Neural progenitor cell (in vitro differentiated cells): Measurements from ENCODE around the gene MPL. TPM values are rescaled to one million over a fixed set of nuclear protein-coding genes. Genes with fewer than 3 reads are reported as not detected.

Experiments
- DNase-seq: peaks from one replicate; pipeline ENCODE4 v3.0.0-alpha.2; 2016; ENCODE audit warnings: low spot score
- H2AFZ ChIP-seq: fragments of 200-600 bp; sonication (generic); replicated peaks from 2 replicates; pipeline ENCODE4 v1.6.1; 2016; ENCODE audit warnings: antibody characterized with exemption
- H3F3A ChIP-seq: fragments of 200-600 bp; sonication (generic); 2 replicates; pipeline ENCODE4 v1.6.1; 2016; ENCODE audit warnings: antibody characterized with exemption, low read depth
- H3K27ac ChIP-seq: fragments of 200-600 bp; sonication (generic); 2 replicates; pipeline ENCODE4 v1.5.1; 2016; ENCODE audit warnings: mild to moderate bottlenecking
- H3K27me3 ChIP-seq: fragments of 200-600 bp; sonication (generic); 2 replicates; pipeline ENCODE4 v1.6.1; 2016; ENCODE audit warnings: mild to moderate bottlenecking, moderate library complexity
- H3K36me3 ChIP-seq: fragments of 200-600 bp; sonication (generic); 2 replicates; pipeline ENCODE4 v1.5.1; 2016
- H3K4me1 ChIP-seq: fragments of 200-600 bp; sonication (generic); 2 replicates; pipeline ENCODE4 v1.6.1; 2016; ENCODE audit warnings: mixed run types
- H3K4me2 ChIP-seq: fragments of 200-600 bp; sonication (generic); 2 replicates; pipeline ENCODE4 v1.6.1; 2016
- H3K4me3 ChIP-seq: fragments of 200-600 bp; sonication (generic); 2 replicates; pipeline ENCODE4 v1.5.1; 2016
- H3K79me2 ChIP-seq: fragments of 200-600 bp; sonication (generic); 2 replicates; pipeline ENCODE4 v1.6.1; 2016; ENCODE audit warnings: low read depth
- H3K9ac ChIP-seq: fragments of 200-600 bp; sonication (generic); 2 replicates; pipeline ENCODE4 v1.6.1; 2016
- H3K9me3 ChIP-seq: fragments of 200-600 bp; sonication (generic); 2 replicates; pipeline ENCODE4 v1.5.1; 2016; ENCODE audit warnings: low read depth
- H4K20me1 ChIP-seq: fragments of 200-600 bp; sonication (generic); 2 replicates; pipeline ENCODE4 v1.6.1; 2016; ENCODE audit warnings: low read depth
- H3K27ac Mint-ChIP-seq: 3 replicates; pipeline ENCODE4 v1.8.0; 2021; ENCODE audit warnings: mixed read lengths
- H3K27me3 Mint-ChIP-seq: 2 replicates; pipeline ENCODE4 v1.8.0; 2022; ENCODE audit warnings: low read depth, mild to moderate bottlenecking, inconsistent platforms, moderate library complexity, mixed read lengths; ENCODE audit not compliant: insufficient read depth
- H3K36me3 Mint-ChIP-seq: 3 replicates; pipeline ENCODE4 v1.8.0; 2021; ENCODE audit warnings: mixed read lengths
- H3K4me1 Mint-ChIP-seq: 3 replicates; pipeline ENCODE4 v1.8.0; 2021; ENCODE audit warnings: mixed read lengths
- H3K4me3 Mint-ChIP-seq: 3 replicates; pipeline ENCODE4 v1.8.0; 2021; ENCODE audit warnings: mild to moderate bottlenecking, moderate library complexity, mixed read lengths
- H3K9me3 Mint-ChIP-seq: 3 replicates; pipeline ENCODE4 v1.8.0; 2020; ENCODE audit warnings: mixed read lengths
- CTCF ChIP-seq: fragments of 200-600 bp; sonication (generic); IDR thresholded peaks from 2 replicates; pipeline ENCODE4 v1.5.1; 2017; ENCODE audit warnings: antibody characterized with exemption, mild to moderate bottlenecking
- EZH2 ChIP-seq: fragments of 200-600 bp; sonication (generic); IDR thresholded peaks from 2 replicates; pipeline ENCODE4 v1.6.1; 2017; ENCODE audit warnings: antibody characterized with exemption, mild to moderate bottlenecking, moderate library complexity
- EZH2phosphoT487 ChIP-seq: fragments of 200-600 bp; sonication (generic); IDR thresholded peaks from 2 replicates; pipeline ENCODE4 v1.6.1; 2017; ENCODE audit warnings: antibody characterized with exemption
- total RNA-seq: library from RNA; depleted of rRNA; stranded (reverse); fragments of >200 nt; gene quantifications from 2 replicates; pipeline ENCODE4 v1.2.3, GENCODE V29; 2015; ENCODE audit warnings: low replicate concordance

MPL gene
- total RNA-seq, 1 donor from 2014 or later, result not detected

- H3K36me3 ChIP-seq, result no peaks in the 10 kb centered on the region
- DNase-seq, result no peak
- TF ChIP-seq EZH2, result no peak
- TF ChIP-seq CTCF, result no peak
- no peak for TF ChIP-seq EZH2phosphoT487
- H4K20me1 ChIP-seq, result no peaks in the 10 kb centered on the region
- H3K9ac ChIP-seq, result no peak overlapping the region
- H3K4me2 ChIP-seq, result no peak overlapping the region
- Mint-ChIP-seq H3K4me3 (no peak overlapping the region), H3K9me3 (no peaks in the 10 kb centered on the region), H3K27ac (no peak overlapping the region), H3K36me3 (no peaks in the 10 kb centered on the region), H3K4me1 (no peaks in the 10 kb centered on the region), H3K27me3 (no peaks in the 10 kb centered on the region)
- no peak overlapping the region for H2AFZ ChIP-seq
- H3K4me1 ChIP-seq, result no peaks in the 10 kb centered on the region
- no peaks in the 10 kb centered on the region for H3K27me3 ChIP-seq
- H3K9me3 ChIP-seq, result no peaks in the 10 kb centered on the region
- H3K4me3 ChIP-seq, result no peak overlapping the region
- no peaks in the 10 kb centered on the region for H3F3A ChIP-seq
- H3K79me2 ChIP-seq, result no peaks in the 10 kb centered on the region
- H3K27ac ChIP-seq, result no peak overlapping the region
Measured at GRCh38 chr1:43315963-43316737, 21.5 kb upstream of the MPL start.

GRCh38 chr1:43316738-43317520, 20.7 kb upstream of the MPL start:
- no peak overlapping the region for H3K9ac ChIP-seq
- H3K79me2 ChIP-seq, result no peaks in the 10 kb centered on the region
- no peaks in the 10 kb centered on the region for H3K4me1 ChIP-seq
- Mint-ChIP-seq H3K9me3 (no peaks in the 10 kb centered on the region), H3K4me3 (no peak overlapping the region), H3K4me1 (no peaks in the 10 kb centered on the region), H3K27ac (no peak overlapping the region), H3K27me3 (peaks cover 3% of the 10 kb centered on the region), H3K36me3 (no peaks in the 10 kb centered on the region)
- H3K9me3 ChIP-seq, result no peaks in the 10 kb centered on the region
- H3K36me3 ChIP-seq, result no peaks in the 10 kb centered on the region
- H3K4me3 ChIP-seq, result no peak overlapping the region
- peak; percentile 18 for TF ChIP-seq CTCF
- TF ChIP-seq EZH2, result no peak
- TF ChIP-seq EZH2phosphoT487, result no peak
- no peaks in the 10 kb centered on the region for H3F3A ChIP-seq
- H3K4me2 ChIP-seq, result no peak overlapping the region
- H4K20me1 ChIP-seq, result no peaks in the 10 kb centered on the region
- no peak overlapping the region for H3K27ac ChIP-seq
- DNase-seq, result no peak
- H2AFZ ChIP-seq, result no peak overlapping the region
- H3K27me3 ChIP-seq, result no peaks in the 10 kb centered on the region

GRCh38 chr1:43317817-43318471, 19.7 kb upstream of the MPL start:
- Histone ChIP-seq H3K27ac (no peak overlapping the region), H4K20me1 (no peaks in the 10 kb centered on the region), H3K9me3 (no peaks in the 10 kb centered on the region), H3F3A (no peaks in the 10 kb centered on the region), H3K4me1 (no peaks in the 10 kb centered on the region), H3K4me2 (no peak overlapping the region), H3K9ac (no peak overlapping the region), H3K27me3 (no peaks in the 10 kb centered on the region), H3K79me2 (no peaks in the 10 kb centered on the region), H3K36me3 (no peaks in the 10 kb centered on the region), H2AFZ (no peak overlapping the region), H3K4me3 (no peak overlapping the region)
- Mint-ChIP-seq H3K9me3 (no peaks in the 10 kb centered on the region), H3K27me3 (peaks cover 3% of the 10 kb centered on the region), H3K4me1 (no peaks in the 10 kb centered on the region), H3K4me3 (peak overlapping the region; percentile 46), H3K27ac (peak overlapping the region; percentile 57), H3K36me3 (no peaks in the 10 kb centered on the region)
- DNase-seq, result no peak
- TF ChIP-seq CTCF (no peak), EZH2phosphoT487 (no peak), EZH2 (no peak)
